Upper lobe of left lung (tissue), 6 donors: ENCODE data around the gene EXOC4. TPM values are rescaled to one million over a fixed set of nuclear protein-coding genes. Genes with fewer than 3 reads are reported as not detected.

Source experiments
- ATAC-seq, 2 donors: fragments of 200-7000 bp; cut with Tn5 transposase; one replicate each; pipeline ENCODE4 v1.9.1; 2022; ENCODE audit warnings: mild to moderate bottlenecking in 2 of 2, moderate library complexity in 2 of 2; ENCODE audit not compliant: low FRiP score in 2 of 2
- DNase-seq, 2 donors: peaks; one replicate each; pipeline ENCODE4 v3.0.0-alpha.2; 2019 to 2020
- H3K27ac ChIP-seq, 4 donors: fragments of 200-600 bp; sonication (generic); one replicate each; pipeline ENCODE4 v1.5.1; 2016 to 2019
- H3K27me3 ChIP-seq, 4 donors: fragments of 200-600 bp; sonication (generic); one replicate each; pipeline ENCODE4 v1.5.1; 2017 to 2019
- H3K36me3 ChIP-seq, 4 donors: fragments of 200-600 bp; sonication (generic); one replicate each; pipeline ENCODE4 v1.5.1; 2016 to 2019
- H3K4me1 ChIP-seq, 4 donors: fragments of 200-600 bp; sonication (generic); one replicate each; pipeline ENCODE4 v1.5.1; 2018 to 2019
- H3K4me3 ChIP-seq, 4 donors: fragments of 200-600 bp; sonication (generic); one replicate each; pipeline ENCODE4 v1.5.1; 2017 to 2019; ENCODE audit warnings: mild to moderate bottlenecking in 2 of 4, moderate library complexity in 1 of 4
- H3K9me3 ChIP-seq, 4 donors: fragments of 200-600 bp; sonication (generic); one replicate each; pipeline ENCODE4 v1.5.1; 2018 to 2019
- EP300 ChIP-seq, 4 donors: sonication (generic); formaldehyde crosslinking; IDR thresholded peaks; one replicate each; pipeline ENCODE4 v1.5.1; 2017; ENCODE audit warnings: antibody characterized with exemption in 4 of 4, control low read depth in 2 of 4
- POLR2A ChIP-seq, 4 donors: fragments of 450-650 bp; IDR thresholded peaks; one replicate each; pipeline ENCODE4 v1.5.1; 2016 to 2017; ENCODE audit warnings: antibody characterized with exemption in 4 of 4, mild to moderate bottlenecking in 2 of 4
- POLR2AphosphoS5 ChIP-seq, 2 donors: sonication (generic); formaldehyde crosslinking; IDR thresholded peaks; one replicate each; pipeline ENCODE4 v1.5.1; 2017; ENCODE audit warnings: antibody characterized with exemption in 2 of 2
- WGBS, 2 donors: methylation state at CpG; one replicate each; pipeline ENCODE4 v1.1.5; 2017 to 2018; 5-methylcytosine and 5-hydroxymethylcytosine counted together
- total RNA-seq, 6 donors: library from RNA; depleted of rRNA in 4 of 6; stranded (reverse); fragments of >200 nt in 4 of 6; gene quantifications; one replicate each; pipeline versions ENCODE4 v1.1.0 to v1.2.1, GENCODE V29; 2016 to 2021
- TF ChIP-seq, protein P1 (sequence below), 6 experiments: fragments of 450-650 bp in 4 of 6; fragments of 200-600 bp in 2 of 6; sonication (generic) in 2 of 6; IDR thresholded peaks; one replicate each; pipeline ENCODE4 v1.5.1; 2016 to 2019; ENCODE audit warnings: antibody characterized with exemption in 6 of 6
- donor health status: DM: no; HTN: no; CAD: no; lungs with moderate emphysema.
- donor health status: DM: no; HTN: yes; CAD: no; lungs with severe emphysema.

The EXOC4 gene
- total RNA-seq, 6 donors from 2014 or later: 56.3 to 325 (median 99.4) TPM

- Histone ChIP-seq H3K27ac (no peak overlapping the region), H3K36me3 (no peaks in the 10 kb centered on the region), H3K27me3 (no peaks in the 10 kb centered on the region), H3K4me3 (no peak overlapping the region), H3K4me1 (no peaks in the 10 kb centered on the region), H3K9me3 (no peaks in the 10 kb centered on the region)
- ATAC-seq (no peak), DNase-seq (no peak)
- WGBS, 2 donors: 82 to 93% methylated on average over 1 of the region's 1 CpG
- TF ChIP-seq, protein P1, sequence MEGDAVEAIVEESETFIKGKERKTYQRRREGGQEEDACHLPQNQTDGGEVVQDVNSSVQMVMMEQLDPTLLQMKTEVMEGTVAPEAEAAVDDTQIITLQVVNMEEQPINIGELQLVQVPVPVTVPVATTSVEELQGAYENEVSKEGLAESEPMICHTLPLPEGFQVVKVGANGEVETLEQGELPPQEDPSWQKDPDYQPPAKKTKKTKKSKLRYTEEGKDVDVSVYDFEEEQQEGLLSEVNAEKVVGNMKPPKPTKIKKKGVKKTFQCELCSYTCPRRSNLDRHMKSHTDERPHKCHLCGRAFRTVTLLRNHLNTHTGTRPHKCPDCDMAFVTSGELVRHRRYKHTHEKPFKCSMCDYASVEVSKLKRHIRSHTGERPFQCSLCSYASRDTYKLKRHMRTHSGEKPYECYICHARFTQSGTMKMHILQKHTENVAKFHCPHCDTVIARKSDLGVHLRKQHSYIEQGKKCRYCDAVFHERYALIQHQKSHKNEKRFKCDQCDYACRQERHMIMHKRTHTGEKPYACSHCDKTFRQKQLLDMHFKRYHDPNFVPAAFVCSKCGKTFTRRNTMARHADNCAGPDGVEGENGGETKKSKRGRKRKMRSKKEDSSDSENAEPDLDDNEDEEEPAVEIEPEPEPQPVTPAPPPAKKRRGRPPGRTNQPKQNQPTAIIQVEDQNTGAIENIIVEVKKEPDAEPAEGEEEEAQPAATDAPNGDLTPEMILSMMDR (IDR thresholded peaks at IDR 0.05): no peak
- TF ChIP-seq POLR2A (IDR thresholded peaks at IDR 0.05): no peak
- TF ChIP-seq POLR2AphosphoS5 (IDR thresholded peaks at IDR 0.05): no peak
- no peak for TF ChIP-seq EP300 (IDR thresholded peaks at IDR 0.05)
These were observed 356.9 kb downstream of the EXOC4 start for GRCh38 chr7:133609806-133610205.

DNA sequence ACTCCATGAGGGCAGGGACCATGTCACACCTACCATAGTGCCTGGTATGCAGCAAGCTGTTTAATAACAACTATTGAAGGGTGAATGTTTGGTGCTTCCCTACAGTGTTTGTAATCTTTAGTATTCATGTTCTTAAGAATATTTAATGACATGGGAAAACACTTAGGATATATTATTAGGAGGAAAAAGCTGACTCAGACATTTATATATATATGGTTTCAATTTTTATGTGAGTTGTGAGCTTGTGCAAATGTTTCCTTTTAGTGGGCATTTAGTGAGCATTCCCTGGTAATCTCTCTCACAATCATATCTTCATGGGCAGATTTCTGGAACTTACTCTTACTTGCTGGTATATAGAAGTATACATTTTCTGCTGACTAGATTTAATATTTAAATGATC, 359.1 kb downstream of the EXOC4 start:
- H3K27ac ChIP-seq: no peak overlapping the region
- TF ChIP-seq EP300 (IDR thresholded peaks at IDR 0.05): no peak
- TF ChIP-seq, protein P1 (IDR thresholded peaks at IDR 0.05): no peak
- TF ChIP-seq POLR2A (IDR thresholded peaks at IDR 0.05): no peak
- TF ChIP-seq POLR2AphosphoS5 (IDR thresholded peaks at IDR 0.05): no peak
- no peak for ATAC-seq

GRCh38 chr7:133613250-133613790, 360.4 kb downstream of the EXOC4 start:
- DNase-seq (no peak), ATAC-seq (no peak)
- TF ChIP-seq POLR2A (IDR thresholded peaks at IDR 0.05): no peak
- no peak for TF ChIP-seq EP300 (IDR thresholded peaks at IDR 0.05)
- TF ChIP-seq POLR2AphosphoS5 (IDR thresholded peaks at IDR 0.05): no peak
- TF ChIP-seq, protein P1 (IDR thresholded peaks at IDR 0.05): no peak
- H3K9me3 ChIP-seq: no peaks in the 10 kb centered on the region
- H3K4me3 ChIP-seq: no peak overlapping the region
- WGBS, 2 donors: 92 to 93% methylated on average over 8 of the region's 8 CpGs
- no peaks in the 10 kb centered on the region for H3K4me1 ChIP-seq
- H3K27ac ChIP-seq: no peak overlapping the region
- no peaks in the 10 kb centered on the region for H3K36me3 ChIP-seq
- H3K27me3 ChIP-seq: no peaks in the 10 kb centered on the region

More for the DNA sequence above, 359.1 kb downstream of the EXOC4 start:
- no peak for DNase-seq
- Histone ChIP-seq H3K4me3 (no peak overlapping the region), H3K27me3 (no peaks in the 10 kb centered on the region), H3K36me3 (no peaks in the 10 kb centered on the region), H3K9me3 (no peaks in the 10 kb centered on the region), H3K4me1 (no peaks in the 10 kb centered on the region)

- peaks cover 0 to 5% (median 0%) of the 10 kb centered on the region in 4 donors for H3K4me1 ChIP-seq
- ATAC-seq (no peak), DNase-seq (no peak)
- TF ChIP-seq POLR2A (IDR thresholded peaks at IDR 0.05) (no peak), POLR2AphosphoS5 (IDR thresholded peaks at IDR 0.05) (no peak), EP300 (IDR thresholded peaks at IDR 0.05) (no peak)
- TF ChIP-seq, protein P1 (IDR thresholded peaks at IDR 0.05): no peak
- 72 to 84% methylated on average over 2 of the region's 2 CpGs for WGBS, 2 donors
- no peaks in the 10 kb centered on the region for H3K9me3 ChIP-seq
- no peak overlapping the region for H3K27ac ChIP-seq
- no peaks in the 10 kb centered on the region for H3K27me3 ChIP-seq
- no peaks in the 10 kb centered on the region for H3K36me3 ChIP-seq
- H3K4me3 ChIP-seq: no peak overlapping the region
These were observed 361.4 kb downstream of the EXOC4 start for GRCh38 chr7:133614251-133614650.

DNA sequence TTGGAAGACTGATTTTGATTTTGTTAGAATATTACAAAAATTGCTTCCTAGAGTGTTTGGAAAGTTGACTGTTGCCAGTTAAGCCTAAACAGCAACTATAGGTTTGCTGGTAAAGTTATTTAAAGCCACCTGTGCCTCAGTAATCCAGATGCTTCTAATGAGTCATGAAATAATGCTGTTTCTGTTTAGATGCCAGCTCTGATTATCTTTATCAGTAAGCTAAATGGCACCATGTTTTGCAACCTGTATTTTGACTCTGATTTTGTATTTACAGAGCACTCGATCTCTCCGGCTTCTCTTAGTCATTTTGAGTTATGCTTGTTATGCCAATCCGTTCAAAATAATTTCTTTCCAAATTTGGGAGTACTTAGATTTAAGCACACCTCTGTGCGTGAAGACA, 366.1 kb downstream of the EXOC4 start:
- Histone ChIP-seq H3K4me3 (no peak overlapping the region), H3K27ac (no peak overlapping the region), H3K4me1 (peaks cover 0 to 5% (median 0%) of the 10 kb centered on the region in 4 donors), H3K36me3 (no peaks in the 10 kb centered on the region), H3K27me3 (no peaks in the 10 kb centered on the region), H3K9me3 (no peaks in the 10 kb centered on the region)
- WGBS, 2 donors: 70 to 80% methylated on average over 4 of the region's 4 CpGs
- DNase-seq (no peak), ATAC-seq (no peak)
- no peak for TF ChIP-seq EP300 (IDR thresholded peaks at IDR 0.05)
- TF ChIP-seq, protein P1 (IDR thresholded peaks at IDR 0.05): no peak
- TF ChIP-seq POLR2AphosphoS5 (IDR thresholded peaks at IDR 0.05): no peak
- no peak for TF ChIP-seq POLR2A (IDR thresholded peaks at IDR 0.05)
